Activated CD4-positive, alpha-beta T cell treated with anti-CD3 and anti-CD28 coated beads, Interleukin-2, amount 10 ng/mL, durations not matched to agents 7 days and 5 days (primary cell): Measurements from ENCODE around the gene HEXIM1. TPM values are rescaled to one million over a fixed set of nuclear protein-coding genes. Genes with fewer than 3 reads are reported as not detected.
"Not testable (repeated sequence)": the region's sequence is repeated elsewhere in the genome, so short reads cannot be mapped to it uniquely, and the experiment has no call there.

Source experiments
- CTCF ChIA-PET: fragments of 350-600 bp; sonication (Branson Sonifier 250); formaldehyde crosslinking; loops from one replicate; lab custom pipeline; 2021; ENCODE audit warnings: antibody characterized with exemption; lab: Charles Lee
- POLR2A ChIA-PET: fragments of 350-600 bp; sonication (Branson Sonifier 250); formaldehyde crosslinking; loops from one replicate; lab custom pipeline; 2021; ENCODE audit warnings: antibody characterized with exemption; lab: Charles Lee
- DNase-seq: peaks from one replicate; pipeline ENCODE4 v3.0.0-alpha.2; 2020
- H3K27ac Mint-ChIP-seq: one replicate; pipeline ENCODE4 v1.8.0; 2021; ENCODE audit warnings: mild to moderate bottlenecking, moderate library complexity, mixed read lengths
- H3K27me3 Mint-ChIP-seq: one replicate; pipeline ENCODE4 v1.8.0; 2021; ENCODE audit warnings: mixed read lengths
- H3K36me3 Mint-ChIP-seq: one replicate; pipeline ENCODE4 v1.8.0; 2021; ENCODE audit warnings: low read depth, mixed read lengths
- H3K4me1 Mint-ChIP-seq: one replicate; pipeline ENCODE4 v1.8.0; 2021; ENCODE audit warnings: mixed read lengths
- H3K4me3 Mint-ChIP-seq: one replicate; pipeline ENCODE4 v1.8.0; 2021; ENCODE audit warnings: mild to moderate bottlenecking, moderate library complexity, mixed read lengths
- H3K9me3 Mint-ChIP-seq: one replicate; pipeline ENCODE4 v1.8.0; 2021; ENCODE audit warnings: mixed read lengths
- total RNA-seq, 2 experiments: library from RNA; stranded (reverse); gene quantifications; one replicate each; pipeline ENCODE4 v1.2.3, GENCODE V29; 2021

The HEXIM1 gene
- total RNA-seq, 2 experiments from 2014 or later: 30.5 TPM

GRCh38 chr17:45115871-45116270 is 32.4 kb upstream of the HEXIM1 start:
- Mint-ChIP-seq H3K36me3 (no peaks in the 10 kb centered on the region), H3K27me3 (no peaks in the 10 kb centered on the region), H3K27ac (no peak overlapping the region), H3K9me3 (no peaks in the 10 kb centered on the region), H3K4me3 (no peak overlapping the region), H3K4me1 (no peaks in the 10 kb centered on the region)
- ChIA-PET POLR2A (no interaction called here), CTCF (interaction anchor here (1.4 kb wide), 2 partner anchors 10 to 57 kb away, joined by 3 read pairs; no protein-coding TSS in a partner anchor)
- DNase-seq: no peak

- Mint-ChIP-seq H3K36me3 (no peaks in the 10 kb centered on the region), H3K4me3 (no peak overlapping the region), H3K27ac (no peak overlapping the region), H3K27me3 (peaks cover 3% of the 10 kb centered on the region), H3K9me3 (no peaks in the 10 kb centered on the region), H3K4me1 (no peaks in the 10 kb centered on the region)
- POLR2A ChIA-PET: no interaction called here
- CTCF ChIA-PET: interaction anchor here (1.0 to 4.0 kb wide), 5 partner anchors 10 to 19 kb away, joined by 3 to 33 read pairs (median 3); partner anchors contain the start of genes ACBD4 and PLCD3
- DNase-seq: no peak
Observed at GRCh38 chr17:45116434-45117016, 31.8 kb upstream of the HEXIM1 start.

DNA sequence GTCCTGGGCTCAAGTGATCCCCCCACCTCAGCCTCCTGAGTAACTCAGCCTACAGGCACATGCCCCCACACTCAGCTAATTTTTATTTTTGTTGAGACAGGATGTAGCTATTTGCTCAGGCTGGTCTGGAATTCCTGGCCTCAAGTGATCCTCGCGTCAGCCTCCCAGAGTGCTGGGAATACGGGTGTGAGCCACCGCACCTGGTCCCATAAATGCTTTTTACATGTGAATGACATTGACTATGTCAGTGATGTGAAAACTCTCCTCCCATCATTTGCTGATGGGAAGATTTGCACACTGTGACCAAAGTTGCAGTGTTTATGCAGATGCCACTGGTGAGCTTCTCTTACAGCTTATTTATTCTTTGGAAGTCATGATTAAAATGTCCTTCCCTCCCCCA is 30.9 kb upstream of the HEXIM1 start:
- DNase-seq: no peak
- ChIA-PET POLR2A (no interaction called here), CTCF (interaction anchor here (1.0 to 4.0 kb wide), 6 partner anchors 11 to 18 kb away, joined by 3 to 33 read pairs (median 4); partner anchors contain the start of genes ACBD4 and PLCD3)
- H3K4me3 Mint-ChIP-seq: no peak overlapping the region
- no peaks in the 10 kb centered on the region for H3K4me1 Mint-ChIP-seq
- no peaks in the 10 kb centered on the region for H3K9me3 Mint-ChIP-seq
- no peak overlapping the region for H3K27ac Mint-ChIP-seq
- peaks cover 7% of the 10 kb centered on the region for H3K27me3 Mint-ChIP-seq
- no peaks in the 10 kb centered on the region for H3K36me3 Mint-ChIP-seq

GRCh38 chr17:45117848-45118646 is 30.2 kb upstream of the HEXIM1 start:
- Mint-ChIP-seq H3K27me3 (peaks cover 7% of the 10 kb centered on the region), H3K27ac (no peak overlapping the region), H3K4me3 (no peak overlapping the region), H3K4me1 (no peaks in the 10 kb centered on the region), H3K36me3 (no peaks in the 10 kb centered on the region), H3K9me3 (no peaks in the 10 kb centered on the region)
- POLR2A ChIA-PET: interaction anchor here (0.6 kb wide), 1 partner anchor 44 kb away, joined by 3 read pairs; the partner anchor contains the start of gene HEXIM2
- CTCF ChIA-PET: interaction anchor here (0.7 to 4.0 kb wide), 7 partner anchors 9 to 96 kb away, joined by 3 to 33 read pairs (median 6); partner anchors contain the start of genes ACBD4 and PLCD3
- DNase-seq: no peak

DNA sequence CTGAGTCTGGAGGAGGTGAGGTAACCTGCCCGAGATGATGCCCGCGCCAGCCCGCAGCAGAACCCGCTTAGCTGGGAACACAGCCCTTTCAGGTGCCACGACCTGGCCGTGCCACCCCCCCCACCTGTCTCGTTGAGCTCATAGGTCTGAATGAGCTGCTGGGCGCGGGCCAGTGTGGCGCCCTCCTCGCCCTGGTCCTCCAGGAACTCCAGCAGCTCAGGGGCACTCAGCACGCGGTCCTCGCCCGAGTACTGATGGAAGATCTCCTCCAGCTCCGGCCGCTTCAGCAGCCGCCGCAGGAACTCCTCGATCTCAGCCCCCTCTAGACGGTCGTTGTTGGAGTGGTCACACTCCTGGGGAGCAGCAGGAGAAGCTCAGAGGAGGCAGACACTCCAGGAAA is 29.6 kb upstream of the HEXIM1 start:
- H3K27ac Mint-ChIP-seq: no peak overlapping the region

DNA sequence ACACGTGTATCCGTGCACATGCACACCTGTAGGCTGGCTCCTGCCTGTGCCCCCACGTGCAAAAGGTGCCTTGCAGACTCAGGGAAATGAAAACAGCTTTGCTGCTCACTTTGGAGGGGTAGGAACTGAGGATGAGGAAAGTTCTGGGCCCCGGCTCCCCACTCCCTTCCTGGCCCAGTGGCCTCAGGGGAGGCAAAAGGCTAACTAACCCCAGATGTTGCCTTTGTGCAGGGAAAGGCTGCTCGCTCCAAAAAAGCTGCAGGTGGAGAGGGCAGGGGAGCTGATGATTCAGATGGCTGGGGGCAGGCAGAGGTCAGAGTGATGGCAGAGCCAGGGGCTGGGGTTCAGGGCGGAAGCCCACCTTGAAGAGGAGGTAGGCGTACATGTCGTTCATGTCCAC is 28.3 kb upstream of the HEXIM1 start:
- Mint-ChIP-seq H3K4me3 (no peak overlapping the region), H3K36me3 (no peaks in the 10 kb centered on the region), H3K4me1 (no peaks in the 10 kb centered on the region), H3K27ac (no peak overlapping the region), H3K27me3 (peaks cover 7% of the 10 kb centered on the region), H3K9me3 (no peaks in the 10 kb centered on the region)
- DNase-seq: no peak
- CTCF ChIA-PET: interaction anchor here (0.8 to 4.0 kb wide), 3 partner anchors 12 to 56 kb away, joined by 3 to 33 read pairs (median 3); partner anchors contain the start of genes ACBD4 and PLCD3
- POLR2A ChIA-PET: no interaction called here

More for the DNA sequence above, 29.6 kb upstream of the HEXIM1 start:
- Mint-ChIP-seq H3K9me3 (no peaks in the 10 kb centered on the region), H3K36me3 (no peaks in the 10 kb centered on the region), H3K4me3 (no peak overlapping the region), H3K4me1 (no peaks in the 10 kb centered on the region), H3K27me3 (peaks cover 7% of the 10 kb centered on the region)
- DNase-seq: no peak
- ChIA-PET CTCF (interaction anchor here (0.7 to 4.0 kb wide), 7 partner anchors 8 to 96 kb away, joined by 3 to 33 read pairs (median 6); partner anchors contain the start of gene ACBD4), POLR2A (interaction anchor here (0.6 kb wide), 1 partner anchor 43 kb away, joined by 3 read pairs; the partner anchor contains the start of gene HEXIM2)

GRCh38 chr17:45120558-45120957 is 27.7 kb upstream of the HEXIM1 start:
- Mint-ChIP-seq H3K4me3 (no peak overlapping the region), H3K27ac (no peak overlapping the region), H3K4me1 (no peaks in the 10 kb centered on the region), H3K36me3 (no peaks in the 10 kb centered on the region), H3K27me3 (peaks cover 7% of the 10 kb centered on the region), H3K9me3 (no peaks in the 10 kb centered on the region)
- CTCF ChIA-PET: interaction anchor here (0.5 to 4.0 kb wide), 4 partner anchors 15 to 237 kb away, joined by 3 to 33 read pairs (median 3); partner anchors contain the start of gene ACBD4
- POLR2A ChIA-PET: no interaction called here
- DNase-seq: no peak

DNA sequence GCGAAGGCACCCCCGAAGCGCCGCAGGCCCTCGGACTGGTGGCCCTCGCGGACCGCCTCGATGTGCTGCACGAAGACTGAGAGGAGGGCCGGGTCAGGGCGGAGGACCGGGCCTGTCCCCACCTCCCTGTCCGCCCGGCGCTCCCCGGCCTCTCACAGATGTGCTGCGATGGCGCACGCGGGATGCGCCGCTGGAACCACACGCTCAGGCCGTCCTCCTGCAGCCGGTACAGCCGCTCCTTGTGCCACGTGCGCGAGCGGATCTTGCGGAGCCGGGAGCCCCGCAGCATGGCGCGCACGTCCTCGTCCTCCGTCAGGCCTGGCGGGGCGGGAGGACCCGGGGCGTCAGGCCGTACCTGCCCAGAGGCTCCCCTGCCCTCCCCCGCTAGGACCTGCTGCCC is 27.2 kb upstream of the HEXIM1 start:
- POLR2A ChIA-PET: no interaction called here
- Mint-ChIP-seq H3K27ac (no peak overlapping the region), H3K4me3 (no peak overlapping the region), H3K9me3 (no peaks in the 10 kb centered on the region), H3K27me3 (peaks cover 7% of the 10 kb centered on the region), H3K4me1 (no peaks in the 10 kb centered on the region), H3K36me3 (no peaks in the 10 kb centered on the region)
- no peak for DNase-seq
- CTCF ChIA-PET: interaction anchor here (0.6 to 1.1 kb wide), 2 partner anchors 14 to 52 kb away, joined by 4 to 5 read pairs; partner anchors contain the start of gene ACBD4

DNA sequence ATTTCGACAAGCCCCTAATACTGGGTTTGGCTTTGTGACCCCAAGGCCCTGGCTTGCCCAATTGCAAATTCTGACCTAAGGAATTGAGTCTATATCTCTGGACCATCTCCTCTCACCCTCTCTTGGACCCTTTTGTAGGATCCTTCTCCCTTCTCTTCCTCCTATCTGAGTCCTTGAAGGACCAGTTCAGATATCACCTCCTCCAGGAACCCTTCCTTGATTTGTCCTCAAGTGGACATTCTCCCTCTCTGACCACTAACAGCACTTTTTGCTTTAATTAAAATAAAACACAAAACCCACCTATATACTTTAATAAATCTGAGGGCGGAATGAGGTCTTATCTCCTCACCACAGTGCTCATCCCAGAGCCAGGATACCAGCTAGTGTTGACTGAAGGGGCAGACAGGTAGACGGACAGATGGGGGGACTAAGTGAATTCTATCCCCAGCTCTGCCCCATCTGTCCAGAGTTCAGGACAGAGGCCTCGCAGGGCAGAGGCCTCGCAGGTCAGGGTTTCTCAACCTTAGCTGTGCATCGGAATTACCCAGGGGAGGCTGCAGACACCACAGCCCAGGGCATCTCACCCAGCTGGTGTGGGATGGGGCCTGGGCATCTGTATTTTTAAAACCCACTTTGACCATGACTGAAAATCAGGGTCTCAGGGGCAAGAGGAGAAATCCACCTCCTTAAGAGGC is 25.1 kb upstream of the HEXIM1 start:
- Mint-ChIP-seq H3K4me1 (no peaks in the 10 kb centered on the region), H3K9me3 (no peaks in the 10 kb centered on the region), H3K27me3 (peaks cover 7% of the 10 kb centered on the region), H3K36me3 (no peaks in the 10 kb centered on the region), H3K27ac (no peak overlapping the region), H3K4me3 (no peak overlapping the region)
- ChIA-PET CTCF (interaction anchor here (3.9 kb wide), 1 partner anchor 13 kb away, joined by 31 read pairs; the partner anchor contains the start of gene ACBD4), POLR2A (no interaction called here)
- no peak for DNase-seq

GRCh38 chr17:45123930-45124796 is 24.1 kb upstream of the HEXIM1 start:
- Mint-ChIP-seq H3K4me1 (no peaks in the 10 kb centered on the region), H3K9me3 (no peaks in the 10 kb centered on the region), H3K27ac (no peak overlapping the region), H3K36me3 (no peaks in the 10 kb centered on the region), H3K4me3 (no peak overlapping the region), H3K27me3 (peaks cover 7% of the 10 kb centered on the region)
- DNase-seq: no peak
- CTCF ChIA-PET: interaction anchor here (3.9 kb wide), 1 partner anchor 12 kb away, joined by 31 read pairs; the partner anchor contains the start of gene ACBD4
- POLR2A ChIA-PET: no interaction called here

GRCh38 chr17:45124797-45125122 is 23.5 kb upstream of the HEXIM1 start:
- H3K4me1 Mint-ChIP-seq, H3K4me3 Mint-ChIP-seq, H3K27ac Mint-ChIP-seq, H3K9me3 Mint-ChIP-seq, DNase-seq, H3K36me3 Mint-ChIP-seq, POLR2A ChIA-PET, H3K27me3 Mint-ChIP-seq: not testable (repeated sequence)
- CTCF ChIA-PET: interaction anchor here (0.6 to 3.9 kb wide), 2 partner anchors 11 to 70 kb away, joined by 3 to 31 read pairs; partner anchors contain the start of gene ACBD4
